Muscle of back (tissue), 11 donors: ENCODE results near the gene CAMSAP1. TPM values are rescaled to one million over a fixed set of nuclear protein-coding genes. Genes with fewer than 3 reads are reported as not detected.

Source experiments
- DNase-seq, 3 donors: peaks; one replicate each; pipeline versions ENCODE4 v3.0.0 to v3.0.0-alpha.2; 2013
- polyA plus RNA-seq, 10 donors: library from polyadenylated mRNA; unstranded; fragments of 120-200 nt; gene quantifications; one replicate each; pipeline ENCODE4 v1.2.1, GENCODE V29; 2013; ENCODE audit not compliant: insufficient read length in 10 of 10

CAMSAP1 gene
- polyA plus RNA-seq, 10 donors, result 19.5 to 28.1 (median 24.0) TPM

GRCh38 chr9:135839516-135839915, 67.8 kb downstream of the CAMSAP1 start:
- DNase-seq, result no peak

DNA sequence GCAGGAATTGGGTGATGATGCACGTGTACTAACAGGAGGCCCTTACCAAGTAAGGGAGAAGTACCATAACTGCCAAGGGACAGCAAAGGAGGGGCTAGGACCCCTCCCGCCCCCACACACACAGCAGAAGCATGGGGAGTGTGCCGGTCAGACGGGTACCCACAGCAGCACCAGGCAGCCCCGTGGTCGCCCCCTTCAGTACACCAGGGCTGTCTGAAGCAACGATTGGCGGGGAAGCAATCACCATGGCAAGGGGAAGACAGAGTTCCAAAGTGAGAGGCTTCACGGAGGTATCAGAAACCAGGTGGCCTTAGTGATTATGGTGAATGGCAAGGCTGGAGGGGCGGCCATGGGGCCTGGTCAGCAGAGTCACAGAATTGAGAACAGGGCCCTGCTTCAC, 72.2 kb downstream of the CAMSAP1 start:
- DNase-seq, result no peak

- no peak for DNase-seq
Observed at GRCh38 chr9:135833864-135834263, 73.5 kb downstream of the CAMSAP1 start.

GRCh38 chr9:135830496-135830895, 76.8 kb downstream of the CAMSAP1 start:
- no peak for DNase-seq

DNA sequence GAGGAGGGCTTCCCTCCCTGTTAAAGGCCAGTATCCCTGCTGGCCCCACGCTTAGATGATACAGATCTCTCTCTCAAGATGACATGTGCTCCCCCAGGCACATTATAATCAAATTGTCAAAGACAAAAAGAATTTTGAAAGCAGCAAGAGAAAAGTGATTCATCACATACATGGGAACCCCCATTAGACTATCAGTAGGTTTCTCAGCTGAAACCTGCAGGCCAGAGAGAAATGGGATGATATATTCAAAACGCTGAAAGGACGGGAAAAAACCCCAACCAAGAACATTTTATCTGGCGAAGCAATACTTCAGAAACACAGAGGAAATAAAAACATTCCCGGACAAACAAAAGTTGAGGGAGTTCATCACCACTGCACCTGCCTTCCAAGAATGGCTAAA, 78.7 kb downstream of the CAMSAP1 start:
- no peak for DNase-seq

DNA sequence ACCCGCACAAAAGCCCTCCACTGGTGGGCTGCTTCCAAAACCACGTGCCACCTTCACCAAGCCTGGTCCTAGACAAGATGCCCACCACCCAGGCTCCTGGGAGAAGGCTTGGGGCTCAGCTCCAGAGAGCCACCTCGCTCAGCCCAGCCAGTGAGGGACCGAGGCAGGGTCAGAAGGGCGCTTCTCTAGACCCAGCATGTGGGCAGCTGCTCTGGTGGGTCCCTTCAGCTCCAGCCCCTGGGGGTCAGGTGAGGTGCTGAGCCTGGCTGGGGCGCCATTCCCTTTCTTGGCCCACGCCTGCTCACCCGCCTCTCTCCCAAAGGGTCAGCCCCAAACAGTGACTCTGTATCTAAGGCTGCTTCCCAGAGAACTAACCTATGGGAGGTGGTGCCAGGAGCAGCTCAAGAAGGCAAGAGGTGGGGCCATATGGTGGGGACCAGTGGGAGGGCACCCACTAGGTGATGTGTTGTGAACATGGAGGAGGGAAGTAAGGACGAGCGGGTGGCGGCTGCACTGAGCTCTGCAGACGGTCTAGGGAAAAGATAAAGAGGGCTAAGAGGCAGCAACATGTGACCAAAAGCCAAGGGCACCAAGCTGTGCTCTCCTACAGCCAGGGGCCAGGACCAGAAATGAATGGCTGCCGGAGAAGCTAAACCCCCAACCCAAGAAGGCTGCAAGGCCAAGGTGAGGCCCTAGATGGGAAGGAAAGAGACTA, 79.3 kb downstream of the CAMSAP1 start:
- no peak for DNase-seq

DNA sequence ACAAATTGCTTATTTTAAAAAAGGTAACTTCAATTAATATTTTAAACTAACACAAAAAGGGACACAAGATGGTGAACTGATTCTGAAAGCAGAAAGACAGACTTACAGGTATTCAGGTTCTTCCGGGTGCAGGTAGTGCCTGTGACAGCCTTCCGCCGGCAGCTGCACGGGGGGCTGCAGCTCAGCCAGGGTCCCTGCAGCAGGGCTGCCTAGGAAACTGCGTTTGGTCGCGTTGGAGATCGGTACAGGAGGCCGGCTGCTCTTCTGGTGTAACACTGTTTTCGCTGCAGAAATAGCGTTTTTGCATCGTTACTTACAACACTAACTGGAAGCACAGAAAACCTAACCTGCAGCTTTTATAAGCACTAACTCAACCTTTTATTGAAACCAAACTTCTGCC, 80.0 kb downstream of the CAMSAP1 start:
- DNase-seq, result no peak

DNA sequence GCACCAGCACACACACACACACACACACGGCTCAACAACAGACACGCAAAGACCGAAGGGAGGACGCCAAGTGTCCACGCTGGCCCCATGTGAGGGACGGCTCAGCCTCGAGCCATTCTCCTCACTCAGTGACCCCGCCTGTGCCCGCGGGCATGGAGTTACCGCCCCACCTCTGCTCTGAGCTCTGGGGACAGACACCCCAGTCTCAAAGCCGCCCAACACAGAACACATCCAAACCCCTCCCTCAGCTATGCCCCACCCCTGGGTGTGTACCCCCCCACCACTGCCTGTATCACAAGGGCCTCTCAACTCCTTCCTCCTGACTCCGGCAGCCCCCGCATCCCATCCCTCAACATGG, 81.2 kb downstream of the CAMSAP1 start:
- DNase-seq, result no peak

GRCh38 chr9:135825435-135826187, 81.7 kb downstream of the CAMSAP1 start:
- DNase-seq, result no peak

GRCh38 chr9:135823036-135823435, 84.3 kb downstream of the CAMSAP1 start:
- DNase-seq, result no peak

DNA sequence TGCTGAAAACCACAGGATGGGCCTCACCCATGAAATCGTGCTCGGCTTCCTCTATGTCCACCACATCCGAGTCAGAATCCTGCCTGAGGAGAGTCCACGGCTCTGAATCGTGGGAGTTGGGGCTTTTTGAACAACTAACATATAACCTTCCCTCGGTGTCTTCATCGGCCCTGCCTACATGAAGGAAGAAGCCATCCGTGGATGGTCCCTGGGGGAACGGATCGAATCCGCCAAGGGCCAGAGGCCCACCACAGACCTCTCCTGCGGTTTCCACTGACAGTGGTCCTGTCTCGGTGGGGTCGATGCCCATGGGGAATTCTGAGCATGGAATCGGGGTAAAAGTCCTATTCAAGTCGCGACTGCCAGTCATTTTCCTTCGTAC, 85.0 kb downstream of the CAMSAP1 start:
- no peak for DNase-seq

DNA sequence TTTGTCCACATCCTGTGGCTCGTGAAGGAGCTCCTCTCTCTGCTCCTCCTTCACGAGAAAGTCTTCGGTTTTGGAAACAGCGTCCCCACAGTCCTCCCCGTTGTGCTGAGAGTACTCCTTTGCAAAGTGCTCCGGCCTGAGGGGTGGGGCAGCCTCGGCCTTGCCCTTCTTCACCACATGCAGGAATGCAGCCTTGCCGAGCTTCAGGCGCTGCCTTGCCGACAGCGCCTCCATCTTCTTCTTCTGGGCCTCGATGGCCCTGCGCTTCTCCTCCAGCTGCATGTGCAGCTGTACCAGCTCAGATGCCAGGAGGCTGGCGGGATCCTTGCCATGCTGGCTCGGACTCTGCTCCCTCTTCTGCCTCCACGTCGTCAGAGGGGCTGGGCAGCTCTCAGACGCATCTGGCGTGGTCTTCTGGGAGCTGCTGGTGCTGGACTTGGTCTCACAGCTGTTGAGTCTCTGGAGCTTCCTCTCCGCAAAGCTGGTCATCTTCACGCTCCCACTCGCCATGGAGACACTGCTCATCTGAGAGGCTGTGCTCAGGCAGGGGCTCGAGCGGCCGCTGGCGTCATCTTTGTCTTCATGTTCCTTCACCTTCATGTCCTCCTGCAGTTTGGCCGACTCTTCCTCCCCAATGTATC, 85.5 kb downstream of the CAMSAP1 start:
- peak in 2 of 3 donors; percentile 28 to 58 for DNase-seq

- no peak for DNase-seq
Observed at GRCh38 chr9:135821116-135821515, 86.2 kb downstream of the CAMSAP1 start.

DNA sequence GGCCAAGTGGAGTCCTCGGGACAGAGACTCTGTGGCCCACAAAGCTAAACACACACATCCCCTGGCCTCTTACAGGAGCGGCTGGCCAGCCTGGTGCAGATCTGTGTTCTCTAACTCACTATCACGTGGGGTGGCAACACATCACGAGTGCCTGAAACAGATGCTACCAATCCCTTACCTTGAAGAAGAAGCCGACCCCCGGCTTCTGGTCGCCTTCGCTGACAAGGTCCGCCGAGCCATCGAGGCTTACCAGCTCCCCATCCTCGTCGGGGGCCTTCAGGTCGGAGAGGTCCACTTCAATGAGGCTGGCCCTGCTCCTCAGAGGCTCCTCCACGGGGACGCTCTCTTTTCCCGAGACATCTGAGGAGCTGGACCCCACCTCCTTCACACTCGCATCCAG, 86.7 kb downstream of the CAMSAP1 start:
- DNase-seq, result no peak

GRCh38 chr9:135819905-135820304, 87.4 kb downstream of the CAMSAP1 start:
- DNase-seq, result no peak

GRCh38 chr9:135818718-135819475, 88.4 kb downstream of the CAMSAP1 start:
- no peak for DNase-seq

GRCh38 chr9:135817951-135818717, 89.2 kb downstream of the CAMSAP1 start:
- DNase-seq, result no peak

DNA sequence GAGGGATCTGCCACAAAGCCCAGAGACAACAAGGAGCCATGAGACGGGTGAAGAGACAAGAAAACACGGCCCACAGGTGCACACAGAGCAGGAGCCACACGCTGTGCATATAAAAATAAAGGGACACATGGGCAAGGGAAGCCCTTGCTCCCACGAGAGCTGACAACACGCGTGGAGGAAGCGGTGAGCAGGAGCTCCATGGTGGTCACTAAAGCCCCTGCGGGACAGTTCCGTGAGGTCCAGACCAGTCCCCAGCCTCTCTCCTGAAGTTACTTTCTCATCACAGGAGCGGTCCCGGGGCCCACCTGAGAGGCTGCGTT, 90.7 kb downstream of the CAMSAP1 start:
- DNase-seq, result no peak

DNA sequence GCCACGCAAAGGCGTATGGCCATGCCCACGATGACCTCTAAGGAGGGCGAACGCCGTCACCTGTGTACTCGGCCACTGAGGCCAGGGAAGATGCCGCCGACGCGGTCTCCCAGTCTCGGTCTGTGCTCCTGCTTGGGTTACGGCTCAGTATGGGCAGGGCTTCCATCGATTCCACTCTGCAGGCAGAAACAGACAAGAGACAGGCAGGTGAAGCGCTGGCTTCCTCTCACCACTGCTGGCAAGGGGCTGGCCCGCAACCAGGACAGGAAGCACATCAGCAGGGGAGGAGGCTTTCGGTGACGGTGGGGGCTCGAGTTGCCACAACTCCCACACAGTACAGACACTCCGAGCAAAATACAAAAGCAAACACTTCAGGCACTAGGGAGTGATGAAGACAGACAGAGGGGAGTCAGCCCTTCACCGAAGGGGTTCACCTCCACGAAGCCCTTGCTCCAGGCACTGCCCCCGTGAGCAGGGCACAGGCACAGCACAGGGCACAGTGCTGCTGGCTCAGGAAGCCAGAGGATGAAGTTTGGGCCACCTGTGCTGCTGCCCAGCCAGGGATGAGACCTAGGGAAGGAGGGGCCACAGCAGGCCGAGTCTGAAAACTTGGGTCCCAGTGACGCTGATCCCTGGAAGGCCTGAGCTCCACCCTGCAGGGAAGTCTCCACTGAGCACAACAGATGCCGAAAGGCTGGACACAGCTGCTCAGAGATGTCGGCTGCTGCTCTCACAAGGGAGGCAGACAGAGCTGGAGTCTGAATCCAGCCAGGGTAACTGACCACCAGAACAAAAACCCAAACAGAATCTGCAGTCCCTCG, 91.3 kb downstream of the CAMSAP1 start:
- peak in 1 of 3 donors; percentile 62 for DNase-seq

GRCh38 chr9:135815413-135815812, 91.9 kb downstream of the CAMSAP1 start:
- no peak for DNase-seq
